ENCODE results near the gene GABRR1.

GABRR1 gene

DNA sequence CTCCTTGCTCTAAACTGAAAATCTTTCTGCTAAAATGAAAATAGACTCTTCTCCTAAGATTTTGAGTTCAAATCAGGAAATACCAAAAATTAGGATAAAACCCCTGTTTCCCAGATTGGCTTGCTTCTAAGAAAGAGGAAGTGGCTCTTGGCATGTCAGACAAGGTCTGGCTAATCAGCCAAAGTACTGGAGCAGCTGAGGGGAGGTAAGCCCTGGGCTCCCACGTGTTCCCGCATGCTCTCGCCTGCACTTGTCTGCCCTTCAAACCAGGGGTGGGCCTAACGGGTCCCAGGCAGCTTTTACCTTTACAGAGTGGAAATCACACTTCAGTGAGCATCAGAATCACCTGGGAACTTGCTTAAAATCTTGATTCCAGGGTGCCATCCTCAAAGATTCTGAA is 43.2 kb upstream of the GABRR1 start:
- H3K4me2 ChIP-seq (ENCODE audit: low read length) = peak overlapping the region; percentile 22; the same call in 1 of the 2 replicates

DNA sequence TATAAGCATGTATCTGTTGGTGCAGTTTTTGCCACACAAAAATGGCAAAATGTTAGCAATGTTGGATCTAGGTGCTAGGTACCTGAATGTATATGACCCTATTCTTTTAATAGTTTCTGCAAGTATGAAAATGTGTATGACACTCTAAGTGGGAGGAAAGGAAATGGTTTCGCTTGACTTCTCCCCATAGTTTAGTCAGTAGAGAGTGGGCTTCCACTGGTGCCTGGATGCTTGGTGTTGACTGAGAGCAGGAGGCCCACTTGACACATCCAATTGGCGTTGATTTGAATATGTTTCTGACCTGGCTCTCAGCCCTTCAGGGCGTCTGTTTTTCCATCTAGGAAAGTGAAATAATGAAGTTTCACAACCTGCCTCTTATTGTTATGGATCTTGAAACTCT is 41.8 kb upstream of the GABRR1 start:
- Histone ChIP-seq H3K79me2 (ENCODE audit: control insufficient read depth, low read length) (no peaks in the 10 kb centered on the region), H3K9me2 (replicated peaks; ENCODE audit: control insufficient read depth, low read length) (no peaks in the 10 kb centered on the region), H3K27ac (ENCODE audit: low read depth, low read length) (no peak overlapping the region), H3K9me3 (ENCODE audit: control insufficient read depth, insufficient read depth, low read length) (no peaks in the 10 kb centered on the region), H3K4me2 (ENCODE audit: low read length) (no peak overlapping the region), H3K4me3 (ENCODE audit: low read length) (no peak overlapping the region), H3K4me1 (ENCODE audit: control insufficient read depth, low read length) (peaks cover 25% of the 10 kb centered on the region), H4K20me1 (ENCODE audit: control insufficient read depth, insufficient read depth, low read depth, low read length) (no peaks in the 10 kb centered on the region), H3F3A (ENCODE audit: control insufficient read depth, insufficient read depth) (no peaks in the 10 kb centered on the region), H3K27me3 (ENCODE audit: control insufficient read depth, low read length) (no peaks in the 10 kb centered on the region), H3K36me3 (ENCODE audit: control insufficient read depth, low read length) (no peaks in the 10 kb centered on the region)
- no peak for TF ChIP-seq EZH2phosphoT487 (IDR thresholded peaks at IDR 0.05; ENCODE audit: borderline replicate concordance, low read length)
- TF ChIP-seq, protein P1, sequence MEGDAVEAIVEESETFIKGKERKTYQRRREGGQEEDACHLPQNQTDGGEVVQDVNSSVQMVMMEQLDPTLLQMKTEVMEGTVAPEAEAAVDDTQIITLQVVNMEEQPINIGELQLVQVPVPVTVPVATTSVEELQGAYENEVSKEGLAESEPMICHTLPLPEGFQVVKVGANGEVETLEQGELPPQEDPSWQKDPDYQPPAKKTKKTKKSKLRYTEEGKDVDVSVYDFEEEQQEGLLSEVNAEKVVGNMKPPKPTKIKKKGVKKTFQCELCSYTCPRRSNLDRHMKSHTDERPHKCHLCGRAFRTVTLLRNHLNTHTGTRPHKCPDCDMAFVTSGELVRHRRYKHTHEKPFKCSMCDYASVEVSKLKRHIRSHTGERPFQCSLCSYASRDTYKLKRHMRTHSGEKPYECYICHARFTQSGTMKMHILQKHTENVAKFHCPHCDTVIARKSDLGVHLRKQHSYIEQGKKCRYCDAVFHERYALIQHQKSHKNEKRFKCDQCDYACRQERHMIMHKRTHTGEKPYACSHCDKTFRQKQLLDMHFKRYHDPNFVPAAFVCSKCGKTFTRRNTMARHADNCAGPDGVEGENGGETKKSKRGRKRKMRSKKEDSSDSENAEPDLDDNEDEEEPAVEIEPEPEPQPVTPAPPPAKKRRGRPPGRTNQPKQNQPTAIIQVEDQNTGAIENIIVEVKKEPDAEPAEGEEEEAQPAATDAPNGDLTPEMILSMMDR (IDR thresholded peaks at IDR 0.05; ENCODE audit: low read depth, low read length, poor library complexity, severe bottlenecking) = no peak

More for the DNA sequence above, 43.2 kb upstream of the GABRR1 start:
- TF ChIP-seq, protein P1 (IDR thresholded peaks at IDR 0.05; ENCODE audit: low read depth, low read length, poor library complexity, severe bottlenecking) = no peak
- TF ChIP-seq EZH2phosphoT487 (IDR thresholded peaks at IDR 0.05; ENCODE audit: borderline replicate concordance, low read length) = no peak
- no peaks in the 10 kb centered on the region for H3K27me3 ChIP-seq (ENCODE audit: control insufficient read depth, low read length)
- H3F3A ChIP-seq (ENCODE audit: control insufficient read depth, insufficient read depth) = no peaks in the 10 kb centered on the region
- H3K9me2 ChIP-seq (replicated peaks; ENCODE audit: control insufficient read depth, low read length) = no peaks in the 10 kb centered on the region
- no peaks in the 10 kb centered on the region for H3K36me3 ChIP-seq (ENCODE audit: control insufficient read depth, low read length)
- no peak overlapping the region for H3K4me3 ChIP-seq (ENCODE audit: low read length)
- no peak overlapping the region for H3K27ac ChIP-seq (ENCODE audit: low read depth, low read length)
- no peaks in the 10 kb centered on the region for H4K20me1 ChIP-seq (ENCODE audit: control insufficient read depth, insufficient read depth, low read depth, low read length)
- no peaks in the 10 kb centered on the region for H3K79me2 ChIP-seq (ENCODE audit: control insufficient read depth, low read length)
- H3K4me1 ChIP-seq (ENCODE audit: control insufficient read depth, low read length) = peaks cover 25% of the 10 kb centered on the region
- no peaks in the 10 kb centered on the region for H3K9me3 ChIP-seq (ENCODE audit: control insufficient read depth, insufficient read depth, low read length)

DNA sequence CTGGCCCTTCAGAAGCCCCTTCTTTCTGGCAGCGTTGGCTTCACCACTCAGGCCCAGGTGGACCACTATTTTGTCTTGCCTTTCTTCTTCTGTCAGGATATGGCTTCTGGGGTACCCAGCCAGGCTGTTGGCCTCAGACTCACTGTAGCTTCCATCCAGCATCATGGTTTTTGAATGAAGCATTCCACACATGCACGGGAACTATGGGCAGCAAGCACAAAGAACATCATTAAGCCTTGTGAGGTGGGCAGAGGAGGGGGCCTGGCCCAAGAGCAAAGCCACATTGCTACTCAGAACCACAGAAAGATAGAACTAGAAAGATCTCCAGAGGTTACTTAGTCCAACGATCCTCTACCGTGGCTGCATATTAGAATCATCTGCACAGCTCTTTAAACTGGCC is 40.6 kb upstream of the GABRR1 start:
- no peaks in the 10 kb centered on the region for H3K79me2 ChIP-seq (ENCODE audit: control insufficient read depth, low read length)
- H3K4me2 ChIP-seq (ENCODE audit: low read length) = no peak overlapping the region
- H4K20me1 ChIP-seq (ENCODE audit: control insufficient read depth, insufficient read depth, low read depth, low read length) = no peaks in the 10 kb centered on the region
- no peak overlapping the region for H3K4me3 ChIP-seq (ENCODE audit: low read length)
- H3K36me3 ChIP-seq (ENCODE audit: control insufficient read depth, low read length) = no peaks in the 10 kb centered on the region
- H3F3A ChIP-seq (ENCODE audit: control insufficient read depth, insufficient read depth) = no peaks in the 10 kb centered on the region
- no peak overlapping the region for H3K27ac ChIP-seq (ENCODE audit: low read depth, low read length)
- H3K27me3 ChIP-seq (ENCODE audit: control insufficient read depth, low read length) = no peaks in the 10 kb centered on the region
- no peaks in the 10 kb centered on the region for H3K9me3 ChIP-seq (ENCODE audit: control insufficient read depth, insufficient read depth, low read length)
- TF ChIP-seq, protein P1 (IDR thresholded peaks at IDR 0.05; ENCODE audit: low read depth, low read length, poor library complexity, severe bottlenecking) = no peak
- TF ChIP-seq EZH2phosphoT487 (IDR thresholded peaks at IDR 0.05; ENCODE audit: borderline replicate concordance, low read length) = no peak
- peaks cover 25% of the 10 kb centered on the region for H3K4me1 ChIP-seq (ENCODE audit: control insufficient read depth, low read length)
- H3K9me2 ChIP-seq (replicated peaks; ENCODE audit: control insufficient read depth, low read length) = no peaks in the 10 kb centered on the region
